ENCODE results near the gene HIP1R.

- TF ChIP-seq CTCF (IDR thresholded peaks at IDR 0.05 in 8 of 11, conservative IDR thresholded peaks at IDR 0.05 in 3 of 11) = peak in 4 of 11 experiments; percentile 16 to 30 (median 25)
- TF ChIP-seq POLR2A (IDR thresholded peaks at IDR 0.05) = peak; percentile 51 to 93 (median 87)
These were observed 60.7 kb downstream of the HIP1R start, which contains the start of gene VPS37B for GRCh38 chr12:122895704-122896636.
